Testis (tissue), 3 donors: ENCODE results near the gene SLC6A2. TPM values are rescaled to one million over a fixed set of nuclear protein-coding genes. Genes with fewer than 3 reads are reported as not detected.

Experiments
- DNase-seq: peaks from one replicate; pipeline ENCODE4 v3.0.0-alpha.2; 2019
- H3K27ac ChIP-seq, 2 donors: fragments of 200-600 bp; sonication (generic); one replicate each; pipeline ENCODE4 v1.5.1; 2019
- H3K27me3 ChIP-seq: fragments of 200-600 bp; sonication (generic); one replicate; pipeline ENCODE4 v1.5.1; 2019
- H3K36me3 ChIP-seq: fragments of 200-600 bp; sonication (generic); one replicate; pipeline ENCODE4 v1.5.1; 2017; ENCODE audit warnings: low read depth; ENCODE audit errors: missing control alignments
- H3K4me1 ChIP-seq: fragments of 200-600 bp; sonication (generic); one replicate; pipeline ENCODE4 v1.5.1; 2019
- H3K4me3 ChIP-seq, 2 donors: fragments of 200-600 bp; sonication (generic); one replicate each; pipeline ENCODE4 v1.5.1; 2017 to 2019
- H3K9me3 ChIP-seq: fragments of 200-600 bp; sonication (generic); one replicate; pipeline ENCODE4 v1.5.1; 2017
- POLR2A ChIP-seq: fragments of 450-650 bp; IDR thresholded peaks from one replicate; pipeline ENCODE4 v1.6.1; 2017; ENCODE audit warnings: antibody characterized with exemption, mild to moderate bottlenecking, moderate library complexity
- WGBS, 2 donors: methylation state at CpG; one replicate each; pipeline ENCODE4 v1.1.5; 2018; 5-methylcytosine and 5-hydroxymethylcytosine counted together
- intact Hi-C: fragments of 100-400 bp; cut with DNase I; formaldehyde crosslinking; loops from one replicate; pipeline ENCODE4 v1.15.1; 2023; ENCODE audit warnings: low total_unique reads
- polyA plus RNA-seq: library from polyadenylated mRNA; stranded (reverse); fragments of 350-450 nt; fragmentation: Illumina TruSeq; extraction: RNeasy Lipid Tissue Mini Kit (QIAGEN cat#74804); gene quantifications from one replicate; pipeline ENCODE4 v1.2.3, GENCODE V29; 2014; ENCODE audit warnings: low read depth, low replicate concordance; ENCODE audit not compliant: insufficient read depth
- total RNA-seq, 2 donors: library from RNA; depleted of rRNA; stranded (reverse); fragments of >200 nt; gene quantifications; one replicate each; pipeline ENCODE4 v1.2.3, GENCODE V29; 2016
- TF ChIP-seq, protein P1 (sequence below), 3 experiments: fragments of 450-650 bp in 2 of 3; fragments of 200-600 bp in 1 of 3; sonication (generic) in 1 of 3; IDR thresholded peaks; one replicate each; pipeline ENCODE4 v1.5.1; 2016 to 2019; ENCODE audit warnings: antibody characterized with exemption in 3 of 3, mild to moderate bottlenecking in 2 of 3, moderate library complexity in 1 of 3

Gene SLC6A2
- total and polyA plus RNA-seq, 3 donors from 2014 or later, result 3.5 to 16.6 (median 5.7) TPM

DNA sequence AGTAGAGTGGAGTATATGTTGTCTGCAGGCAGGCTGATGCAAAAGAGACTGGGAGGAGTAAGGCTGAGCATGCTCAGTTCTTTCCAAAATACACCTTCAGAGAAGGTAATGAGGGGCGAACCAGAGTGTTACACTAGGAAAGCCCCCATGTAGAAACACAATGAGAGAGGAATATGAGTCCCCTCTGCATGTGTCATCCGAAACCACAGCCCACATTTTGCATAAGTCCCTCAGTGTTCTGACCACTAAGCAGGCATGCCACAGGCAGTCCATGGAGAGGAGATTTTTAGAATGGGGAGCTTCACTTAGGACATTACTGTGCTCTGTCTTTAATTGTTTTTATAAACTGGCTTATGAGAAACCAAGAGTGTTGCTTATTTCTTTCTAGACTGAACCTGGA, 32.0 kb downstream of the SLC6A2 start:
- no peak for DNase-seq
- H3K4me1 ChIP-seq, result no peaks in the 10 kb centered on the region
- no peak overlapping the region for H3K4me3 ChIP-seq
- H3K9me3 ChIP-seq, result no peaks in the 10 kb centered on the region
- WGBS, 2 donors, result 80 to 85% methylated on average over 2 of the region's 2 CpGs
- H3K36me3 ChIP-seq, result no peaks in the 10 kb centered on the region
- TF ChIP-seq, protein P1, sequence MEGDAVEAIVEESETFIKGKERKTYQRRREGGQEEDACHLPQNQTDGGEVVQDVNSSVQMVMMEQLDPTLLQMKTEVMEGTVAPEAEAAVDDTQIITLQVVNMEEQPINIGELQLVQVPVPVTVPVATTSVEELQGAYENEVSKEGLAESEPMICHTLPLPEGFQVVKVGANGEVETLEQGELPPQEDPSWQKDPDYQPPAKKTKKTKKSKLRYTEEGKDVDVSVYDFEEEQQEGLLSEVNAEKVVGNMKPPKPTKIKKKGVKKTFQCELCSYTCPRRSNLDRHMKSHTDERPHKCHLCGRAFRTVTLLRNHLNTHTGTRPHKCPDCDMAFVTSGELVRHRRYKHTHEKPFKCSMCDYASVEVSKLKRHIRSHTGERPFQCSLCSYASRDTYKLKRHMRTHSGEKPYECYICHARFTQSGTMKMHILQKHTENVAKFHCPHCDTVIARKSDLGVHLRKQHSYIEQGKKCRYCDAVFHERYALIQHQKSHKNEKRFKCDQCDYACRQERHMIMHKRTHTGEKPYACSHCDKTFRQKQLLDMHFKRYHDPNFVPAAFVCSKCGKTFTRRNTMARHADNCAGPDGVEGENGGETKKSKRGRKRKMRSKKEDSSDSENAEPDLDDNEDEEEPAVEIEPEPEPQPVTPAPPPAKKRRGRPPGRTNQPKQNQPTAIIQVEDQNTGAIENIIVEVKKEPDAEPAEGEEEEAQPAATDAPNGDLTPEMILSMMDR (IDR thresholded peaks at IDR 0.05), result no peak
- TF ChIP-seq POLR2A, result no peak
- H3K27ac ChIP-seq, result no peak overlapping the region
- intact Hi-C loops, result no loop called here
- H3K27me3 ChIP-seq, result no peaks in the 10 kb centered on the region

DNA sequence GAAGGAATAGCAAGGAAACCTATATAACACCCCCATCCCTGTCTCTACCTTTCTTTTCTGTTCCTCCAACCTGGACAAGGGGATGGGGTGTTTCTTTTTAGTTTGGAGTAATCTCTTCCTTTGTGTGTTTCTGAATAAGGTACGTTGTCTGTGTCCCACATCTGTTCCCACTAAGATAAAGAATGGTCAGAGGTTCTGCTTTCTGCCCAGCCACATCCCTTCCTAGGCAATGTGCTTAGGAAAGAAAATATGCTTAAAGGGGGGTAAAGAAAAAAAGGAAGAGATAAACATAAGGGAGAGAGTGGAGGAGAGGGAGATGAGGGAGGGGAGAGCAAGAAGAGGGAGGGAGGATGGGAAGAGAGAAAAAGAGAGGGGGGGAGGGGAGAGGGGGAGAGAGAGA, 35.1 kb downstream of the SLC6A2 start:
- no peaks in the 10 kb centered on the region for H3K9me3 ChIP-seq
- no peaks in the 10 kb centered on the region for H3K27me3 ChIP-seq
- no peak overlapping the region for H3K27ac ChIP-seq
- no peaks in the 10 kb centered on the region for H3K36me3 ChIP-seq
- TF ChIP-seq POLR2A, result no peak
- TF ChIP-seq, protein P1 (IDR thresholded peaks at IDR 0.05), result no peak
- WGBS, 2 donors, result 67 to 79% methylated on average over 1 of the region's 1 CpG
- no peak for DNase-seq
- H3K4me3 ChIP-seq, result no peak overlapping the region
- no peaks in the 10 kb centered on the region for H3K4me1 ChIP-seq
- intact Hi-C loops, result no loop called here

DNA sequence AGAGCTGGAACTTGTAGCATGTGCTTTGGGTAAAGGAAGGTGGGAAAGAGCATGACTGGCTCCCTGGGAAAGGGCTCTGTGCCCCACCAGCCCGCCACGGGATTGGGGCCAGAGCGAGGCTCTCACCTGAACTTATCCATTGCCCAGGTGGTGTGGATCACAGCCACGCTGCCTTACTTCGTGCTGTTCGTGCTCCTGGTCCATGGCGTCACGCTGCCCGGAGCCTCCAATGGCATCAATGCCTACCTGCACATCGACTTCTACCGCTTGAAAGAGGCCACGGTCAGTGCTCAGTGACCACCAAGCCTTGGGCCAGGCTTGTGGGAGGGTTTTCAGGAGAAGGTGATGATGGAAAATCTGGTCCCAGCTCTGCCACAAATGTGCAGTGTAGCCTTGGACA, 36.0 kb downstream of the SLC6A2 start:
- WGBS, 2 donors, result 95 to 97% methylated on average over 12 of the region's 12 CpGs
- H3K36me3 ChIP-seq, result no peaks in the 10 kb centered on the region

DNA sequence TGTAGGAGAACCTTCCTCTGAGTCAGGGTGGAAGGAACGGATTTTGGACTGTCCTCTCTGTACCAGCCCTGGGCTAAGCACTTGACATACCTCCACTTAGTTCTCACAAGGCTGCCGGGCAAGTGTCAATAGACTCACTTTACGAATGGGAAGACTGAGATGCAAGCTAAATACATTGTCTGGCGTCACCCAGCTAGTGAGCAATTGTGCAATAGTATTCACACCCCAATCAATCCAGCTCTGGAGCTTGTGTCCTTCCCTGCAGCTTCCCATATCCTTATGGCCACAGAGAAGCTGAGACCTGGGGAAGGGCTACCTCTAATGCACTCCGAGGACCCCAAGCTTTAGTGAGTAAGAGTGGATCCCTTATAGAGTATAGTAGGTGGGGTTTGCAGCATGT, 39.8 kb downstream of the SLC6A2 start:
- no peak overlapping the region for H3K27ac ChIP-seq
- no peak overlapping the region for H3K4me3 ChIP-seq
- H3K27me3 ChIP-seq, result no peaks in the 10 kb centered on the region
- no peak for DNase-seq
- no peaks in the 10 kb centered on the region for H3K36me3 ChIP-seq
- H3K9me3 ChIP-seq, result no peaks in the 10 kb centered on the region
- intact Hi-C loops, result no loop called here
- WGBS, 2 donors, result 75 to 90% methylated on average over 5 of the region's 5 CpGs
- H3K4me1 ChIP-seq, result no peaks in the 10 kb centered on the region
- no peak for TF ChIP-seq POLR2A
- TF ChIP-seq, protein P1 (IDR thresholded peaks at IDR 0.05), result no peak

More for the DNA sequence above, 36.0 kb downstream of the SLC6A2 start:
- Histone ChIP-seq H3K9me3 (no peaks in the 10 kb centered on the region), H3K4me1 (no peaks in the 10 kb centered on the region), H3K27ac (no peak overlapping the region), H3K4me3 (no peak overlapping the region), H3K27me3 (no peaks in the 10 kb centered on the region)
- no peak for DNase-seq
- no peak for TF ChIP-seq POLR2A
- TF ChIP-seq, protein P1 (IDR thresholded peaks at IDR 0.05), result no peak
- intact Hi-C loops, result no loop called here

DNA sequence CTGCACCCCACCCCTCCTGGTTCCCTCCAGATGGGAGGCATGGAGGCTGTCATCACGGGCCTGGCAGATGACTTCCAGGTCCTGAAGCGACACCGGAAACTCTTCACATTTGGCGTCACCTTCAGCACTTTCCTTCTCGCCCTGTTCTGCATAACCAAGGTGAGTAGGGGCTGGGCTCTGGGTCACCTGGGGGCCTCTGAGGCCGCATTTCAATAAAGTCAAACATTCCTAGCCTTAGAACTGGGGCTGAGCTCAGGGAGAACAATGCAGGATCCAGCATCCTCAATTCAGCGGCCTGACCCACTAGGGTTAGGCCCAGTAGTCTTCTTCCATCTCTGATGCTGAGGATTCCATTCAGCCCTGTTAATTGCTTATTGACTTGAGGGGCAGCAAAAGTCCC, 42.1 kb downstream of the SLC6A2 start:
- DNase-seq, result no peak
- WGBS, 2 donors, result 86 to 90% methylated on average over 7 of the region's 7 CpGs
- Histone ChIP-seq H3K36me3 (no peaks in the 10 kb centered on the region), H3K4me1 (no peaks in the 10 kb centered on the region), H3K4me3 (no peak overlapping the region), H3K27me3 (no peaks in the 10 kb centered on the region), H3K9me3 (no peaks in the 10 kb centered on the region), H3K27ac (no peak overlapping the region)
- TF ChIP-seq, protein P1 (IDR thresholded peaks at IDR 0.05), result no peak
- TF ChIP-seq POLR2A, result no peak
- intact Hi-C loops, result no loop called here
